Measurements from ENCODE around the gene PKN2. TPM values are rescaled to one million over a fixed set of nuclear protein-coding genes. Genes with fewer than 3 reads are reported as not detected.

PKN2 gene
- total and polyA plus RNA-seq, 9 of the 15 experiments (the other 6 are each of a cell fraction or from before 2014, with no cell fraction given) = 4.5 to 25.3 (median 19.2) TPM

- Histone ChIP-seq H3K79me2 (ENCODE audit: control insufficient read depth, insufficient read depth, low read length) (no peaks in the 10 kb centered on the region), H3K9ac (ENCODE audit: insufficient read depth in 1 of 2, low read depth in 2 of 2, low read length in 2 of 2) (no peak overlapping the region), H3K27me3 (ENCODE audit: control insufficient read depth in 2 of 2, insufficient read depth in 2 of 2, low read length in 2 of 2) (no peaks in the 10 kb centered on the region), H3K9me1 (ENCODE audit: control insufficient read depth, insufficient read depth, low read length) (no peaks in the 10 kb centered on the region), H3K9me3 (replicated peaks; ENCODE audit: control insufficient read depth, insufficient read depth, low read depth, low read length) (no peaks in the 10 kb centered on the region), H4K20me1 (replicated peaks; ENCODE audit: control insufficient read depth, insufficient read depth, low read length) (no peaks in the 10 kb centered on the region), H2AFZ (ENCODE audit: low read depth, low read length) (no peak overlapping the region), H3K4me3 (no peak overlapping the region), H3K4me2 (ENCODE audit: insufficient read depth, low read length) (no peak overlapping the region), H3K36me3 (ENCODE audit: control insufficient read depth, insufficient read depth, low read length) (no peaks in the 10 kb centered on the region), H3K27ac (ENCODE audit: extremely low read depth, low read depth, low read length) (no peak overlapping the region), H3K4me1 (replicated peaks in 1 of 2; ENCODE audit: control insufficient read depth in 2 of 2, insufficient read depth in 2 of 2, low read length in 2 of 2) (no peaks in the 10 kb centered on the region; a peak in 1 of 5 replicates)
- TF ChIP-seq KLF6 (CRISPR knock-in tag; IDR thresholded peaks at IDR 0.05; ENCODE audit: borderline replicate concordance) (no peak), CUX1 (CRISPR knock-in tag; IDR thresholded peaks at IDR 0.05) (no peak)
- POLR2A ChIA-PET = no interaction called here
- no peak for DNase-seq (ENCODE audit: extremely low read depth in 1 of 4, low spot score in 3 of 4)
- no TSS peak for BruUV-seq (replicated peaks)
- intact Hi-C loops (cut with micrococcal nuclease) (no loop called here), in situ Hi-C loops (cut with MboI) (no loop called here)
- CTCF ChIA-PET (ENCODE audit: low intra/inter-chr PET ratio) = no interaction called here
- FAIRE-seq = no peak
- WGBS (ENCODE audit: insufficient coverage, low coverage, missing lambda C conversion rate) = 3% methylated on average over 6 of the region's 6 CpGs
- no peak for ATAC-seq
Observed at GRCh38 chr1:88647749-88648415, 36.2 kb upstream of the PKN2 start.

Measured in K562 (cell line).